ENCODE results near the gene BEND6. TPM values are rescaled to one million over a fixed set of nuclear protein-coding genes. Genes with fewer than 3 reads are reported as not detected.

Gene BEND6
- total and polyA plus RNA-seq, 10 of the 15 experiments (the other 5 are each of a cell fraction or from before 2014, with no cell fraction given) = 0.79 to 2.8 (median 1.6) TPM

GRCh38 chr6:56913285-56914074 is 41.4 kb upstream of the BEND6 start:
- ChIA-PET POLR2A (no interaction called here), CTCF (interaction anchor here (0.5 to 4.3 kb wide), 11 partner anchors 10 to 403 kb away, joined by 3 to 45 read pairs (median 4); partner anchors contain the start of gene BEND6), RAD21 (ENCODE audit: unreplicated experiment) (interaction anchor here (1.4 kb wide), 1 partner anchor 11 kb away, joined by 6 read pairs; no protein-coding TSS in a partner anchor), SMC1A (ENCODE audit: uncharacterized antibody, unreplicated experiment) (interaction anchor here (0.8 to 3.1 kb wide), 6 partner anchors 9 to 204 kb away, joined by 3 to 12 read pairs (median 4); partner anchors contain the start of gene BEND6)
- no peak for FAIRE-seq
- in situ Hi-C loops (cut with MboI) = no loop called here
- Histone ChIP-seq H3K27me3 (replicated peaks in 1 of 2; ENCODE audit: control insufficient read depth in 2 of 2, insufficient read depth in 2 of 2, low read length in 1 of 2) (no peaks in the 10 kb centered on the region), H3K36me3 (ENCODE audit: control insufficient read depth in 2 of 2, insufficient read depth in 2 of 2, low read length in 1 of 2) (no peaks in the 10 kb centered on the region), H2AFZ (ENCODE audit: control insufficient read depth, low read depth, low read length) (no peak overlapping the region), H3K9me3 (replicated peaks; ENCODE audit: control insufficient read depth, insufficient read depth, low read length) (no peaks in the 10 kb centered on the region), H3K4me1 (ENCODE audit: control insufficient read depth, insufficient read depth, low read length) (peaks cover 4% of the 10 kb centered on the region), H3K79me2 (ENCODE audit: control insufficient read depth, insufficient read depth, low read length) (no peaks in the 10 kb centered on the region), H3K9ac (ENCODE audit: control insufficient read depth, insufficient read depth, low read length) (no peak overlapping the region), H3K27ac (ENCODE audit: control insufficient read depth, insufficient read depth) (no peak overlapping the region), H4K20me1 (ENCODE audit: control insufficient read depth, insufficient read depth) (no peaks in the 10 kb centered on the region), H3K4me3 (no peak overlapping the region), H3K4me2 (ENCODE audit: control insufficient read depth, insufficient read depth) (no peak overlapping the region)
- no TSS peak for BruUV-seq (replicated peaks)
- intact Hi-C loops (cut with micrococcal nuclease; ENCODE audit: unreplicated experiment) = no loop called here
- DNase-seq (ENCODE audit: low read depth, low spot score) = no peak
- ATAC-seq = no peak
- TF ChIP-seq HDAC2 (IDR thresholded peaks at IDR 0.05) (no peak), SRF (IDR thresholded peaks at IDR 0.05; ENCODE audit: low read depth in 2 of 2, low read length in 2 of 2) (no peak), STAT3 (IDR thresholded peaks at IDR 0.05; ENCODE audit: low read depth, low read length) (no peak), ZZZ3 (IDR thresholded peaks at IDR 0.05; ENCODE audit: control insufficient read depth, insufficient read length, low read depth) (no peak), RAD21 (IDR thresholded peaks at IDR 0.05; ENCODE audit: insufficient read depth, low read depth, low read length) (no peak), BHLHE40 (IDR thresholded peaks at IDR 0.05; ENCODE audit: borderline replicate concordance in 1 of 2, low read depth in 2 of 2, low read length in 1 of 2) (no peak), ZNF274 (IDR thresholded peaks at IDR 0.05; ENCODE audit: insufficient read depth, insufficient read length) (no peak), YY1 (IDR thresholded peaks at IDR 0.05; ENCODE audit: low read depth, low read length) (no peak), PBX3 (IDR thresholded peaks at IDR 0.05; ENCODE audit: insufficient replicate concordance, low read depth, low read length) (no peak), SIX5 (IDR thresholded peaks at IDR 0.05; ENCODE audit: low read depth, low read length, severe bottlenecking) (no peak), CEBPB (IDR thresholded peaks at IDR 0.05; ENCODE audit: borderline replicate concordance in 1 of 2, low read depth in 2 of 2, low read length in 2 of 2) (no peak), TCF12 (IDR thresholded peaks at IDR 0.05; ENCODE audit: low read depth, low read length) (no peak), ETV6 (conservative IDR thresholded peaks at IDR 0.05 in 1 of 2, IDR thresholded peaks at IDR 0.05 in 1 of 2; ENCODE audit: borderline replicate concordance in 1 of 2, low read depth in 1 of 2) (no peak), USF2 (IDR thresholded peaks at IDR 0.05; ENCODE audit: borderline replicate concordance, low read depth, low read length) (no peak), SREBF2 (IDR thresholded peaks at IDR 0.05; ENCODE audit: low read length) (no peak)
- 36% methylated on average over 3 of the region's 3 CpGs for WGBS (ENCODE audit: insufficient coverage, insufficient replicate concordance, low lambda C conversion rate, missing lambda C conversion rate)
